ENCODE results near the gene YWHAQ.

YWHAQ gene

DNA sequence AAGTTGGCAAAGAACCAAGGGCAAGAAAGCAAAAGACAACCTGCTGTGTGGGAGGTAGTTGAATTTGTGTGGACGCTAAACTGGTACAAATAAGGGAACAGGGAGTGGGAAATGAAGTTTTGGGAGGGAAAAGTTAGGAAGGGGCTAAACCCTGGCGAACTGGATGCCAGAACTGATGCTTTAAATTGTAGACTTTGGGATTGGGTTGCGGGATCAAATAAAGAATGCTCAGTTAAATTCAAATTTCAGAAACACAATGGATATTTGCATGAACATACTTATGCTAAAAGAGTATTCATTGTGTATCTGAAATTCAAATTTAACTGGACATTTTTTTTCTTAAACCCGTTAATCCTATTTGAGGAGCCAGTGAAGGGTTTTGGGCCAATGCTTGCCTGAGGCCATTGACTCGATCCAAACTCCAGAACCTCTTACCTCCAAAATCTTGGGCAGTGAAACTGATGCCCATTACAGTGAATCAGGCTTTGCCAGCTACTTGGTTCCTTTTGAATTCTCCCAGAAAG, 44.2 kb upstream of the YWHAQ start:
- no peak overlapping the region for H4K8ac ChIP-seq (ENCODE audit: low read depth, low read length)
- DNase-seq: no peak
- no peaks in the 10 kb centered on the region for H3K79me1 ChIP-seq (ENCODE audit: low read length)
- H4K5ac ChIP-seq (ENCODE audit: low read length): no peak overlapping the region
- H2BK5ac ChIP-seq (ENCODE audit: low read length): no peak overlapping the region
- no peak overlapping the region for H2BK120ac ChIP-seq (ENCODE audit: low read depth, low read length)
- no peak overlapping the region for H2AK5ac ChIP-seq (ENCODE audit: low read length)
- no peak overlapping the region for H3K4me3 ChIP-seq (ENCODE audit: low read length)
- H3K23ac ChIP-seq (ENCODE audit: low read length): no peak overlapping the region
- peak overlapping the region; percentile 66 for H3K27ac ChIP-seq (ENCODE audit: low read depth, low read length)
- no peak overlapping the region for H3K9ac ChIP-seq (ENCODE audit: low read length)
- no peak overlapping the region for H2BK15ac ChIP-seq (replicated peaks; ENCODE audit: low read depth)
- no peak overlapping the region for H3K56ac ChIP-seq (ENCODE audit: low read length)
- H3K4me1 ChIP-seq (ENCODE audit: control insufficient read depth, low read depth, low read length): peaks cover 9% of the 10 kb centered on the region
- no peaks in the 10 kb centered on the region for H3K36me3 ChIP-seq (ENCODE audit: control insufficient read depth, insufficient read depth, low read length)
- peak overlapping the region; percentile 32 for H3K18ac ChIP-seq (ENCODE audit: low read length)
- H3K79me2 ChIP-seq (ENCODE audit: control insufficient read depth, insufficient read depth, low read length): no peaks in the 10 kb centered on the region
- no peak overlapping the region for H3K4me2 ChIP-seq (ENCODE audit: low read length)
- H3K27me3 ChIP-seq (ENCODE audit: insufficient read depth, low read length, poor library complexity): no peaks in the 10 kb centered on the region
- H3K4ac ChIP-seq (ENCODE audit: low read depth, low read length): no peak overlapping the region
- no CpG with 5 or more reads among the region's 5 CpGs for WGBS (ENCODE audit: extremely low coverage, insufficient coverage, low lambda C conversion rate)

DNA sequence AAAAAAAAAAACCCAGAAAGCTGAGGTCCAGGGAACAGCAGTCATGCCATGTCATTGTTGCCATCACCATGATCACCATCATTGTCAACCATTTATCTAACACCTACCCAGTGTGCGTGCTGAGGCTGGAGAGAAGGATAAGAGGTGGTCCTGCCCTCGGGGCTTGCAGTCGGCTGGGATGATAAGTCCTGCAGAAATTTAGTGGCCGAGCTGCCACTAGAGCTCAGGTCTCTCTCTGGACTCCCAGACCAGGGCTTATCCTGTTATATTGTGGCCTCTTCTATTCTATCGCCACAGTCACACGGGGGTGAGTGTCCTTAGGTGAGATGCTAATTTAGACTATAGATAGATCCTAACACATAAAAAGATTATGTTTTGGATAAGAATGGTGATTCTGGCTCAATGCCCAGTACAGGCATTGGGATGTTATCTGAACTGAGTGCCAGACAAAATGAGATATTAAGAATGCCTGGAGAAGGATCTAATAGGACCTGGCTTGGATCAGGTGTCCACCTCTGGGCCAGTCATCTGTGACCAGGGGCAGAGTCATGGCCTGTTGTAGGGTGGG, 43.2 kb upstream of the YWHAQ start:
- DNase-seq: peak; percentile 80
- Histone ChIP-seq H2BK120ac (ENCODE audit: low read depth, low read length) (no peak overlapping the region), H3K9ac (ENCODE audit: low read length) (no peak overlapping the region), H2BK15ac (replicated peaks; ENCODE audit: low read depth) (no peak overlapping the region), H4K5ac (ENCODE audit: low read length) (no peak overlapping the region), H3K18ac (ENCODE audit: low read length) (no peak overlapping the region), H3K4ac (ENCODE audit: low read depth, low read length) (peak overlapping the region; percentile 78), H3K4me2 (ENCODE audit: low read length) (no peak overlapping the region), H3K79me2 (ENCODE audit: control insufficient read depth, insufficient read depth, low read length) (no peaks in the 10 kb centered on the region), H2BK5ac (ENCODE audit: low read length) (no peak overlapping the region), H3K23ac (ENCODE audit: low read length) (no peak overlapping the region), H3K79me1 (ENCODE audit: low read length) (no peaks in the 10 kb centered on the region), H3K4me1 (ENCODE audit: control insufficient read depth, low read depth, low read length) (peaks cover 9% of the 10 kb centered on the region), H3K27ac (ENCODE audit: low read depth, low read length) (no peak overlapping the region), H4K8ac (ENCODE audit: low read depth, low read length) (no peak overlapping the region), H3K56ac (ENCODE audit: low read length) (no peak overlapping the region), H3K4me3 (ENCODE audit: low read length) (no peak overlapping the region), H2AK5ac (ENCODE audit: low read length) (no peak overlapping the region), H3K27me3 (ENCODE audit: insufficient read depth, low read length, poor library complexity) (no peaks in the 10 kb centered on the region), H3K36me3 (ENCODE audit: control insufficient read depth, insufficient read depth, low read length) (no peaks in the 10 kb centered on the region)
- no CpG with 5 or more reads among the region's 6 CpGs for WGBS (ENCODE audit: extremely low coverage, insufficient coverage, low lambda C conversion rate)

DNA sequence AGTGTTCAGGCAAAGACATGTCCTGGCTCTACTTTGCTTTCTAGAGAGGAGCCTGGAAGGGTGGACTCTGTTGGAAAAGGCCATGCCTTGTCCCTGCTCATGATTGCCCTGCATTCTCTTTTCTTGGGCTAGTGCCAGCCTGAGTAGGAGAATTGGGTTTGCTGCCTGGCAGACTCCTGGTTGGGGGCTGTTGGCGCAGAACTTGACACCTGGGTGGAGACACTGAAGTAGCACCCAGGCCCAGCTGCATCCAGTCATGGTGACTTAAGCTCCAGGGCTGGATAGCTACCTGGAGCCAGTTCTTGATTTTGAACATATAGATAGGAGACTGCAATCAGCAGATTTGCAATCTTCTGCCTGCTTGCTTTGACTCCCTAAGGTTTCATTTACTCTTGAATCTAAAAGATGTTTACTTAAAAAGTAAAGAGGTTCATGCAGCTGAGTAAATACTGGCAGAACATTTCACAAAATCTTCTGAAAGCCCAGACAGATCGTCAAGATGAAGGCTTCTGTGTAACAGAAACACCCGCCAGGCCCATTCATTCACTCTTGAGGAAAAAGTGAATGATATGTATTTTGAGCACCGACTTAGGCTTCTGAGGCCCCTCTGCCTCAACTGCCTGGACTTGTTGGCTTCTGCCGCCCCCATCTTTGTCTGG, 38.0 kb upstream of the YWHAQ start:
- Histone ChIP-seq H3K36me3 (ENCODE audit: control insufficient read depth, insufficient read depth, low read length) (no peaks in the 10 kb centered on the region), H3K27ac (ENCODE audit: low read depth, low read length) (no peak overlapping the region), H2BK5ac (ENCODE audit: low read length) (no peak overlapping the region), H4K5ac (ENCODE audit: low read length) (no peak overlapping the region), H4K8ac (ENCODE audit: low read depth, low read length) (no peak overlapping the region), H3K23ac (ENCODE audit: low read length) (no peak overlapping the region), H3K4me2 (ENCODE audit: low read length) (no peak overlapping the region), H3K4me3 (ENCODE audit: low read length) (no peak overlapping the region), H3K27me3 (ENCODE audit: insufficient read depth, low read length, poor library complexity) (no peaks in the 10 kb centered on the region), H3K56ac (ENCODE audit: low read length) (no peak overlapping the region), H3K4me1 (ENCODE audit: control insufficient read depth, low read depth, low read length) (no peaks in the 10 kb centered on the region), H3K9ac (ENCODE audit: low read length) (no peak overlapping the region), H2AK5ac (ENCODE audit: low read length) (no peak overlapping the region), H2BK120ac (ENCODE audit: low read depth, low read length) (no peak overlapping the region), H3K79me2 (ENCODE audit: control insufficient read depth, insufficient read depth, low read length) (no peaks in the 10 kb centered on the region), H3K18ac (ENCODE audit: low read length) (no peak overlapping the region), H3K4ac (ENCODE audit: low read depth, low read length) (no peak overlapping the region), H2BK15ac (replicated peaks; ENCODE audit: low read depth) (no peak overlapping the region), H3K79me1 (ENCODE audit: low read length) (no peaks in the 10 kb centered on the region)
- no CpG with 5 or more reads among the region's 5 CpGs for WGBS (ENCODE audit: extremely low coverage, insufficient coverage, low lambda C conversion rate)
- DNase-seq: no peak

DNA sequence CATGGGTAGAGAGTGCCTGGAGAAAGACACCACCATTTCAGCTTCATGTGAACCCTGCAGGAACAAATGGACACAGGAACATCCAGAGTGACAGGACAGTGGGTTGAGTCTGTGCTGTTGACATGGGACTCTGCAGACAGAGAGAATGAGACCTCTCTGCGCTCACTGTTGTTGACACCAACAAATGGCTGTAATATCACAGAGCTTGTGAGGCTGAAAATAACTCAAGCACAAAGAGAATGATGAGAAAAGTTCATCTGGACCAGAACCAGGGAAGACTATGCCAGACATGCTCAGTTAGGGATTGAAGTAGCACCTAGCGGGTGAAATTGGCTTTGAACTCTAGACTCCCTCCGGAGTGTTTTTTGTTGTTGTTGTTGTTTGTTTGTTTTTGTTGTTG, 37.0 kb upstream of the YWHAQ start:
- Histone ChIP-seq H2BK15ac (replicated peaks; ENCODE audit: low read depth) (no peak overlapping the region), H3K18ac (ENCODE audit: low read length) (no peak overlapping the region), H3K27ac (ENCODE audit: low read depth, low read length) (no peak overlapping the region), H4K8ac (ENCODE audit: low read depth, low read length) (no peak overlapping the region), H3K4me1 (ENCODE audit: control insufficient read depth, low read depth, low read length) (no peaks in the 10 kb centered on the region), H2BK5ac (ENCODE audit: low read length) (no peak overlapping the region), H4K5ac (ENCODE audit: low read length) (no peak overlapping the region), H3K9ac (ENCODE audit: low read length) (no peak overlapping the region), H3K4ac (ENCODE audit: low read depth, low read length) (no peak overlapping the region), H3K4me2 (ENCODE audit: low read length) (no peak overlapping the region), H3K23ac (ENCODE audit: low read length) (no peak overlapping the region), H3K79me1 (ENCODE audit: low read length) (no peaks in the 10 kb centered on the region), H2BK120ac (ENCODE audit: low read depth, low read length) (no peak overlapping the region), H3K27me3 (ENCODE audit: insufficient read depth, low read length, poor library complexity) (no peaks in the 10 kb centered on the region), H3K56ac (ENCODE audit: low read length) (no peak overlapping the region), H3K79me2 (ENCODE audit: control insufficient read depth, insufficient read depth, low read length) (no peaks in the 10 kb centered on the region), H3K36me3 (ENCODE audit: control insufficient read depth, insufficient read depth, low read length) (no peaks in the 10 kb centered on the region), H3K4me3 (ENCODE audit: low read length) (no peak overlapping the region), H2AK5ac (ENCODE audit: low read length) (no peak overlapping the region)
- WGBS (ENCODE audit: extremely low coverage, insufficient coverage, low lambda C conversion rate): no CpG with 5 or more reads among the region's 3 CpGs
- DNase-seq: no peak

DNA sequence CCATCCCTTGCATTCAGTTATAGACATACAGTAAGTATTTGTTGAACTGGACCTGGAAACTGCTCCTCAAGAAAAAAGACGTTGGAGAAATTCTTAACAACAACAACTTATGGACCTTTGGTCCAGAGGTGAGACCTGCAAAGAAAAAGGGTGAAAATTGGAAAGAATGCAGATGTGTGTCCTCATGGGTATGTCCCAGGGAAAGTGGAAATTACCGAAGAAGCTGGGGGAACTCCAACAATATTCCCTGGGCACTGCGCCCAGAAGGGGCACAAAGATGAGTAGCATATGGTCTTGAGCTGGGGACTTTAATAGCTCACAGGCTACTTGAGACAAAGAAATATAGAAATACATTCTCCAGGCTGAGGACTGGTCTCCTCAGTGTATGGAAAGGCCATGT, 35.5 kb upstream of the YWHAQ start:
- H2AK5ac ChIP-seq (ENCODE audit: low read length): no peak overlapping the region
- no peak for DNase-seq
- H3K4me2 ChIP-seq (ENCODE audit: low read length): no peak overlapping the region
- H3K4me3 ChIP-seq (ENCODE audit: low read length): no peak overlapping the region
- H4K8ac ChIP-seq (ENCODE audit: low read depth, low read length): no peak overlapping the region
- H4K5ac ChIP-seq (ENCODE audit: low read length): no peak overlapping the region
- H3K79me2 ChIP-seq (ENCODE audit: control insufficient read depth, insufficient read depth, low read length): no peaks in the 10 kb centered on the region
- H3K79me1 ChIP-seq (ENCODE audit: low read length): no peaks in the 10 kb centered on the region
- no peak overlapping the region for H3K18ac ChIP-seq (ENCODE audit: low read length)
- H3K27me3 ChIP-seq (ENCODE audit: insufficient read depth, low read length, poor library complexity): no peaks in the 10 kb centered on the region
- H3K4ac ChIP-seq (ENCODE audit: low read depth, low read length): no peak overlapping the region
- H3K9ac ChIP-seq (ENCODE audit: low read length): no peak overlapping the region
- no peak overlapping the region for H3K23ac ChIP-seq (ENCODE audit: low read length)
- H3K56ac ChIP-seq (ENCODE audit: low read length): no peak overlapping the region
- no peak overlapping the region for H2BK120ac ChIP-seq (ENCODE audit: low read depth, low read length)
- no peak overlapping the region for H2BK15ac ChIP-seq (replicated peaks; ENCODE audit: low read depth)
- WGBS (ENCODE audit: extremely low coverage, insufficient coverage, low lambda C conversion rate): no CpG with 5 or more reads among the region's 3 CpGs
- no peaks in the 10 kb centered on the region for H3K36me3 ChIP-seq (ENCODE audit: control insufficient read depth, insufficient read depth, low read length)
- no peak overlapping the region for H2BK5ac ChIP-seq (ENCODE audit: low read length)
- H3K4me1 ChIP-seq (ENCODE audit: control insufficient read depth, low read depth, low read length): no peaks in the 10 kb centered on the region
- no peak overlapping the region for H3K27ac ChIP-seq (ENCODE audit: low read depth, low read length)

GRCh38 chr2:9665898-9666297, 35.1 kb upstream of the YWHAQ start:
- Histone ChIP-seq H3K23ac (ENCODE audit: low read length) (no peak overlapping the region), H2BK120ac (ENCODE audit: low read depth, low read length) (no peak overlapping the region), H2BK5ac (ENCODE audit: low read length) (no peak overlapping the region), H3K27me3 (ENCODE audit: insufficient read depth, low read length, poor library complexity) (no peaks in the 10 kb centered on the region), H3K18ac (ENCODE audit: low read length) (no peak overlapping the region), H4K5ac (ENCODE audit: low read length) (no peak overlapping the region), H3K4me1 (ENCODE audit: control insufficient read depth, low read depth, low read length) (no peaks in the 10 kb centered on the region), H3K27ac (ENCODE audit: low read depth, low read length) (no peak overlapping the region), H3K56ac (ENCODE audit: low read length) (no peak overlapping the region), H3K9ac (ENCODE audit: low read length) (no peak overlapping the region), H3K4me3 (ENCODE audit: low read length) (no peak overlapping the region), H3K36me3 (ENCODE audit: control insufficient read depth, insufficient read depth, low read length) (no peaks in the 10 kb centered on the region), H3K4ac (ENCODE audit: low read depth, low read length) (no peak overlapping the region), H3K79me1 (ENCODE audit: low read length) (no peaks in the 10 kb centered on the region), H2AK5ac (ENCODE audit: low read length) (no peak overlapping the region), H3K4me2 (ENCODE audit: low read length) (no peak overlapping the region), H4K8ac (ENCODE audit: low read depth, low read length) (no peak overlapping the region), H2BK15ac (replicated peaks; ENCODE audit: low read depth) (no peak overlapping the region), H3K79me2 (ENCODE audit: control insufficient read depth, insufficient read depth, low read length) (no peaks in the 10 kb centered on the region)
- no CpG with 5 or more reads among the region's 9 CpGs for WGBS (ENCODE audit: extremely low coverage, insufficient coverage, low lambda C conversion rate)
- DNase-seq: peak; percentile 27

Measured in mesendoderm (in vitro differentiated cells).